ENCODE results near the gene FAM117B. TPM values are rescaled to one million over a fixed set of nuclear protein-coding genes. Genes with fewer than 3 reads are reported as not detected.

The FAM117B gene
- polyA plus RNA-seq, 4 donors, result 28.0 to 36.0 (median 31.7) TPM

DNA sequence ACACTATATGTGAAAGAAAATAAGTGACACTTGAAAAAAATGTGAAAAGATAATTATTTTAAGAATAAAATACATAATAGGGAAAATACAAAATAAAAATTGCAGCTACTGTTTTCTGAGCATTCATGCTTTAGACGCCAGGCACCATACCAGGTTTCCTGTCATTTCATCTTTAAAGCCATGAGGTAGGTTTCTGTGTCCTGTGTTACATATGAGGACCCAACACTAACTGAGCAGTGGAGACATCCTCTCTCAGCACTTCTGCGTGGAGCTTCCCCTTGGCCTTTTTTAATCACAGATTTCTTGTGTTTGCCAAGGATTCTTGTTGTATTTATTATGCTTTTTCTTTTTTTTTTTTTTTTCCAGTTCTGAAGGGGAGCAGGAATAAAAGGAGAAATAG lies 117.3 kb downstream of the FAM117B start:
- DNase-seq (ENCODE audit: low read depth in 4 of 4, low spot score in 3 of 4), result no peak

DNA sequence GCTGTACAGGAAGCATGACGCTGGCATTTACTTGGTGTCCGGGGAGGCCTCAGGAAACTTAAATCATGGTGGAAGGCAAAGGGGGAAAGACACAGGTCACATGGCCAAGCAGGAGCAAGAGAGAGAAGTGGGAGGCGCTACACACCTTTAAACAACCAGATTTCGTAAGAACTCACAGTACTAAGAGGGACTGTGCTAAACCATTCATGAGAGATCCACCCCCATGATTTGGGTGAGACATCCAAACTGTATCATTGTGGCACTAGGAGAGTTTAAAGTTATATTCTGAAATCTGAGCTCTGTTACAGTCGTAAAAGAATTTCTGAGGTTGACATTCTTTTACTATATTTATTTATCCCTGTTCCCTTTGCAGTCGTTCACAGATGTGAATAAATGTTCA lies 120.2 kb downstream of the FAM117B start:
- DNase-seq (ENCODE audit: low read depth in 4 of 4, low spot score in 3 of 4), result no peak

- DNase-seq (ENCODE audit: low read depth in 4 of 4, low spot score in 3 of 4), result no peak
Measured at GRCh38 chr2:202756598-202756997, 121.8 kb downstream of the FAM117B start.

GRCh38 chr2:202757339-202757738 lies 122.6 kb downstream of the FAM117B start:
- DNase-seq (ENCODE audit: low read depth in 4 of 4, low spot score in 3 of 4), result no peak

DNA sequence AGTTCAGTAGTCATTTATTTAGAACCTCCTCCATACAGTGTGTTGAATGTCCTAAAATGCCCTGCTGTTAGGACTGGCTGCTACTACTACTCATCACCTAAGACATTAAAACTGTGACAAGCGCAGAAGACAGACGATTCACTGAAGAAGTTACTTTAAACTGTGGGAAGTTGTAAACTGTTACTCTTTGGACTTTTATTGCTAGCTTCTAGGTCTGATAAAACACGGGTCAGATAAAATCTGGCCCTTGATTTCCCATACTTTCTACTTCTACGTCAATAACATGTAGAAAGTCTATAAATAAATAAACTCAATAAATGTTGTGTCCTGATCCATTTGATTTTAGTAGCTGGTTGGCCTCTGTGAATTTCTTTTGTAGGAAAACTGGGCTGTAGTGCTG lies 123.4 kb downstream of the FAM117B start:
- DNase-seq (ENCODE audit: low read depth in 4 of 4, low spot score in 3 of 4), result no peak

GRCh38 chr2:202758604-202759003 lies 123.8 kb downstream of the FAM117B start:
- no peak for DNase-seq (ENCODE audit: low read depth in 4 of 4, low spot score in 3 of 4)

GRCh38 chr2:202760848-202761247 lies 126.1 kb downstream of the FAM117B start:
- no peak for DNase-seq (ENCODE audit: low read depth in 4 of 4, low spot score in 3 of 4)

- DNase-seq (ENCODE audit: low read depth in 4 of 4, low spot score in 3 of 4), result no peak
Measured at GRCh38 chr2:202762556-202762955, 127.8 kb downstream of the FAM117B start.

GRCh38 chr2:202763916-202764315 lies 129.1 kb downstream of the FAM117B start:
- no peak for DNase-seq (ENCODE audit: low read depth in 4 of 4, low spot score in 3 of 4)

DNA sequence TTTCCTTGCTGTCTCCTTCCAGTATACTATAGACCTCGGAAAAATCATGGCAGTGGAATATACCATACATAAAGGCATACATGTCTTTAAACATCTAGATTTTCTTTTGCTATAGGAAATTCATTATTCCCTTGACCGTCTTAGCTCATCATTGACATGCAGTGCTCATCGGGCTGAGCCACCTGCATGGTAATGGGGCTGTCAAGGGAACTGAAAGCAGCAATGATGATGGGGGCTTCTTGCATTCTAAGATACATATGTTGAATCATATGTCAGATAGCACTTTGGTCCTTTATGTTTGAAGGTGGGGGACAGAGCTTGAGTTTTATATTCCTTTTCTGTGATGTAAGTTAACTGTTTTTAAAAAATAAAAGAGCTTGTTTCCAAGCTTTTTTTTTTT lies 130.2 kb downstream of the FAM117B start:
- no peak for DNase-seq (ENCODE audit: low read depth in 4 of 4, low spot score in 3 of 4)

GRCh38 chr2:202765436-202765835 lies 130.7 kb downstream of the FAM117B start:
- DNase-seq (ENCODE audit: low read depth in 4 of 4, low spot score in 3 of 4), result no peak

DNA sequence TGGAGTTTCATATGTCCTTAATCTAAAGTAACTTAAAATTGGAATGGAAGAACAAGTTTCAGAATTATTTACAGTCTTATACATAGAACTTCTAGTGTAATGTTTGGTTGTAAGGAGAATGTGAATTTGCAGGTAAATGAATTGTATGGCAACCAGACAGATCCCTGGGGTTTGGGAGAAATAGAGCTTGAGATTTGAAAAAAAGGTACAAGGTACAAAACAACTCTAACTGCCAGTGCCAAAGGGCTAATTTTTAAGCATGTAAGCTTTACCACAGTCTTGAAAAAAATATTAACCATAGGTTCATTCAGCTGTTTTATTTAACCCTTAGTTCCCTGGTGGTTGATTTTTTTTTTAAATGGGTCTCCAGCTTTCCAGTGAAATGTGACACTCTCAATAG lies 133.5 kb downstream of the FAM117B start:
- no peak for DNase-seq (ENCODE audit: low read depth in 4 of 4, low spot score in 3 of 4)

GRCh38 chr2:202769201-202769600 lies 134.4 kb downstream of the FAM117B start:
- DNase-seq (ENCODE audit: low read depth in 4 of 4, low spot score in 3 of 4), result no peak

DNA sequence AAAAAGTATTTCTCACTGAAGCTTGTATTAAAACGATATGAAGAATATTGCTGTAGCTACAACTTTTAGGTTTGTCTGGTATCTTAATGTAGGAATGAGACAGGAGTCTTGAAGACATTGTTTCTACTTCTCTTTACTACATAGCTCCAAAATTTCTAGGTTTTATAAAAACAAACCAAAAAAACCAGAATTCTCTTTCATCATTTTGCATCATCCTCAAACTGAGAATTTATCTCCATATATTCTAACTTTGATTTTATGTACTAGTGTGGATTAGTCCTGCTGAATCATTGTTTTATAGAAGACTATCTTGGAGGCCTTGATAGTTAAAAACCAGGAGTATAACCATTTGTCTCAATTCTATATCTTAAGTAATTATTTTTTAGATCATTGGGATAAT lies 136.6 kb downstream of the FAM117B start:
- no peak for DNase-seq (ENCODE audit: low read depth in 4 of 4, low spot score in 3 of 4)

- peak; percentile 25 to 34 (median 28) for DNase-seq (ENCODE audit: low read depth in 4 of 4, low spot score in 3 of 4)
Measured at GRCh38 chr2:202771741-202772460, 137.1 kb downstream of the FAM117B start.

DNA sequence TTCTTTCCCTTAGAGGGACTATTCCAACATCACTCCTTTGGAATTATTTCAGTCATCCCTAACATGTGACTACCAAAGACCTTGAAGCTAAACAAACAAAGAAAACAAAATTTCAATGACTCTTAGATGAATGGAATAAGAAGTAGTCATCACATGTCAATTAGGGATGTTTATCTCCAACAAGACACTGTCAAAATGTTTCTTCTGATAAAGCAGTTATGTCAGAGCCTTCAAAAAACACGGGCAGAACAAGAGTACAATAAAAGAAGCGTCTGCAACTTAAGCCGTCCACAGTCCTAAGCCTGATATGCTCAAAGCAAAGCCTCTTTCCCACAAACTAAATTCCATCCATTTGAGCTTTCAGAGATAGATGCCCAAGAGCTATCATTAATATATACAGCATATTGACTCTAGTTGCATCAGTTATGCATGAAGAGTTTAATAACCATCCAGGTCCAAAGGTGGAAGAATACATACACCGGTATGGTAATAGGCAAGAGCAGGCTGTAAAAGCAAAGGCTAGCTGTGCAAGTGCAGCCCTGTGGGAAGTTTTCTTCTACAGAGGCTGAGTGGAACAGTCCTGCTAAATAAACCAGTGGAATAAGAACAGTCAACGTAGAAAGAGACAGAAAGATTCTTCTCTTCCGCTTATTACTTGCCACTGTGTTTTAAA lies 138.7 kb downstream of the FAM117B start:
- no peak for DNase-seq (ENCODE audit: low read depth in 4 of 4, low spot score in 3 of 4)

GRCh38 chr2:202774104-202774503 lies 139.3 kb downstream of the FAM117B start:
- no peak for DNase-seq (ENCODE audit: low read depth in 4 of 4, low spot score in 3 of 4)

DNA sequence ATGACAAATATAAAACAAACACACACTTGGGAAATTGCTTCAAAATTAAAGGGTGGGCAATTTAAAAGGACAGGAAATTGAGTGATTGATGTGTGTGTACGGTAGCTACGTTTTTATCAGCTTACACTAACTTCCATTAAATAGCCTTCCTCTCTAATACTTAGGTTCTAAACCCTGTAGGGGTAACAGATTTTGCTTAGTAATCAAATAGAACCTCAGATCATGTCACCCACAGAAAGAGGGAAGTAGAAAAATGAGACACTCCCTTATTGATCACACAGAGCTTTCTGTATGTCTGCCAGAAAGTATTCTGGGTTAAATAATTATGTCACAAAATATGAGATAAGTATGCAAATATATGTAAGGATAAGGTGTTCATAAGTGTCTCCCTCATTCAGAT lies 143.4 kb downstream of the FAM117B start:
- DNase-seq (ENCODE audit: low read depth in 4 of 4, low spot score in 3 of 4), result no peak

DNA sequence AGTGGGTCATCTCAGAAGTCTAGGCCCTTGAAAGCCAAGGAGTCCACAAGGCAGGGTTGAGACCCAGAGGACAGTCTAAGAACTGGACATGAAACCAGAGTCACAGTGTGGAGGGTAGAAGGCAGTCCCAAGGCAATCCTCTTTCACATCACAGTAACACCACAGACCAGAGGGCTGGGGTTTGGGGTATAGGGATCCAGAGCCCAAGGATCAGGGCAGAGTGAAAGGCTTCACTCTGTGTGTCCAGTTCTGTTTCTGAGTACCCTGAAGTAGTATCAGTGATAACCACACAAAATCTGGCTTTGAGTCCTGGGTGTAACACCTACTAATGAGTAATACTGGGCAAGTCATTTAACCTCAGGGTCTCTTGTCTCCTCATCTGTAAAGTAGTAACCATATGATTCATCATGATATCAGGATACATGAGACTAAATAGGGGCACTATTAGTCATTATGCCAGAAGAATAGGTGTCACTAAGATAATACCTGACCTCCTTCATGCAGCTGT lies 145.8 kb downstream of the FAM117B start:
- DNase-seq (ENCODE audit: low read depth in 4 of 4, low spot score in 3 of 4), result no peak

DNA sequence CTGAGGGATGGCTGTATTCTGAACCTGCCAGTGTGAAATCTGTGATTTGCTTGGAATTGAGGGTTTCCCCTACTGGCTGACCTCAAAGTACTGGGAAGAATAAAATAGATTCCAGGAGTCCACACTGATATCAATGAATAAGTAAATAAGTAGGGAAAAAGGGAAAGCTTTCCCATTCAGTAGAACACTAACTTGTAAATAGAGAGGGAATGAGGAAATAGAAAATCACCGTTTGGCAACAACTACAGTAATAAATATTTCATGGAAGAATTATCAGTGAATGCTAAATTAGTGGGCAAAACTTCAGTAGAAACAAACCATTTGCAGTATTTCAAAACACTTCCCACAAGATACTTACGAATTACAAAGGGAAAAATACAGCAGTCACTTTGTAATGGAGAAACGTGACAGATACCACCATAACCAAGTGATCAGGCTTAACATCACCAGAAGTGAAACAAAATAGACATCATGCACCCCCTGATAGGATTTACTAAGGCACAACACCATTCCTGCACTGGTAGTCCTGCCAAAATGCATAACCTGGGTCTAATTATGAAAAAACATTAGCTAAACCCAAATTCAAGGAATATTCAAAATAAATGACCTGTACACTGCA lies 148.3 kb downstream of the FAM117B start:
- DNase-seq (ENCODE audit: low read depth in 4 of 4, low spot score in 3 of 4), result no peak

- DNase-seq (ENCODE audit: low read depth in 4 of 4, low spot score in 3 of 4), result no peak
Measured at GRCh38 chr2:202786842-202787241, 152.1 kb downstream of the FAM117B start.

- no peak for DNase-seq (ENCODE audit: low read depth in 4 of 4, low spot score in 3 of 4)
Measured at GRCh38 chr2:202790676-202791075, 155.9 kb downstream of the FAM117B start.

All from right renal pelvis (tissue), 4 donors.